Measurements from ENCODE around the gene COL20A1.

COL20A1 gene

GRCh38 chr20:63329331-63330083 is 36.5 kb downstream of the COL20A1 start:
- no peak for TF ChIP-seq ZFX (IDR thresholded peaks at IDR 0.05; ENCODE audit: borderline replicate concordance)
- no peak for TF ChIP-seq CTCF (IDR thresholded peaks at IDR 0.05)
- H3K27ac ChIP-seq = no peak overlapping the region

GRCh38 chr20:63330084-63330760 is 37.2 kb downstream of the COL20A1 start:
- no peak for TF ChIP-seq ZFX (IDR thresholded peaks at IDR 0.05; ENCODE audit: borderline replicate concordance)
- TF ChIP-seq CTCF (IDR thresholded peaks at IDR 0.05) = no peak
- no peak overlapping the region for H3K27ac ChIP-seq

- H3K27ac ChIP-seq = no peak overlapping the region
- TF ChIP-seq ZFX (IDR thresholded peaks at IDR 0.05; ENCODE audit: borderline replicate concordance) = no peak
- no peak for TF ChIP-seq CTCF (IDR thresholded peaks at IDR 0.05)
Observed at GRCh38 chr20:63330940-63331339, 38.0 kb downstream of the COL20A1 start.

GRCh38 chr20:63331741-63332400 is 38.9 kb downstream of the COL20A1 start:
- no peak for TF ChIP-seq ZFX (IDR thresholded peaks at IDR 0.05; ENCODE audit: borderline replicate concordance)
- TF ChIP-seq CTCF (IDR thresholded peaks at IDR 0.05) = no peak

GRCh38 chr20:63332488-63333240 is 39.7 kb downstream of the COL20A1 start:
- no peak overlapping the region for H3K27ac ChIP-seq
- TF ChIP-seq ZFX (IDR thresholded peaks at IDR 0.05; ENCODE audit: borderline replicate concordance) (no peak), CTCF (IDR thresholded peaks at IDR 0.05) (no peak)

More at GRCh38 chr20:63331741-63332400, 38.9 kb downstream of the COL20A1 start:
- no peak overlapping the region for H3K27ac ChIP-seq

- TF ChIP-seq ZFX (IDR thresholded peaks at IDR 0.05; ENCODE audit: borderline replicate concordance) = no peak
- TF ChIP-seq CTCF (IDR thresholded peaks at IDR 0.05) = no peak
- H3K27ac ChIP-seq = no peak overlapping the region
Observed at GRCh38 chr20:63333241-63333836, 40.4 kb downstream of the COL20A1 start.

Data from 22Rv1 (cell line).